ENCODE data around the gene MORN1.

The MORN1 gene

DNA sequence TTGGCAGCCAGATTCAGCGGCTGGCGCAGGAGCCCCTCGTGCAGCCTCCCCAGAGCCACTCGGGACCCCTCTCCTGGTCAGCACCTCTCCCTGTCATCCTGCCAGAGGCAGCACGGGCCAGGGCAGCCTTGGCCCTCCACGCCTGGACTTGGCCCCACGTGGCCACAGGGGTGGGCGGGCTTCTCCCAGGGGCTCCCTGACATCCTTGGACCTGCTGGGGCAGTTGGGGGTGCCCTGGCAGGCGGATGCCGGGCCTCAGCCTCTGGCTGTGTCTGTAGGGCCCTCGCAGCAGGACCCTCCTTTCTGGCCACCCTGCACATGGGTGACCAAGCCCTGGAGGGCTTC, 60.2 kb downstream of the MORN1 start:
- no peaks in the 10 kb centered on the region for H3K79me1 ChIP-seq (ENCODE audit: low read depth, low read length)
- H2AK5ac ChIP-seq (ENCODE audit: low read depth, low read length), result peak overlapping the region; percentile 72
- H3K9ac ChIP-seq (ENCODE audit: low read depth, low read length, poor library complexity), result no peak overlapping the region
- no peak overlapping the region for H4K91ac ChIP-seq (ENCODE audit: low read depth, low read length, poor library complexity)
- H3K4me1 ChIP-seq (ENCODE audit: control insufficient read depth in 2 of 2, insufficient read depth in 1 of 2, low read depth in 1 of 2, low read length in 2 of 2), result peaks cover 14 to 32% of the 10 kb centered on the region in 2 donors
- H3K27me3 ChIP-seq (ENCODE audit: control insufficient read depth in 3 of 3, insufficient read depth in 3 of 3, low read depth in 1 of 3, low read length in 3 of 3), result no peaks in the 10 kb centered on the region
- no peak overlapping the region for H3K4me3 ChIP-seq (ENCODE audit: low read length in 2 of 2)
- no peaks in the 10 kb centered on the region for H3K36me3 ChIP-seq (replicated peaks in 1 of 2; ENCODE audit: control insufficient read depth in 2 of 2, insufficient read depth in 2 of 2, low read length in 2 of 2)
- peak overlapping the region; percentile 38 for H3K18ac ChIP-seq (ENCODE audit: low read length)
- H2BK15ac ChIP-seq (ENCODE audit: low read length), result peak overlapping the region; percentile 92
- no peak overlapping the region for H3K27ac ChIP-seq (replicated peaks; ENCODE audit: low read length)
- no peak overlapping the region for H3K14ac ChIP-seq (ENCODE audit: low read length)
- H2BK120ac ChIP-seq (ENCODE audit: low read depth, low read length), result no peak overlapping the region
- DNase-seq (ENCODE audit: low spot score), result no peak
- peak overlapping the region; percentile 46 for H2BK12ac ChIP-seq (ENCODE audit: low read length)
- peak overlapping the region; percentile 8 for H3K23ac ChIP-seq (ENCODE audit: low read depth, low read length, poor library complexity)
- H3K9me3 ChIP-seq (replicated peaks in 1 of 2; ENCODE audit: control insufficient read depth in 2 of 2, insufficient read depth in 1 of 2, low read depth in 1 of 2, low read length in 2 of 2), result no peaks in the 10 kb centered on the region
- no CpG with 5 or more reads among the region's 11 CpGs for WGBS, 2 donors (ENCODE audit: extremely low coverage in 2 of 2, insufficient read length in 2 of 2, insufficient replicate concordance in 1 of 2)
- H3K4me2 ChIP-seq (ENCODE audit: insufficient read depth, low read length, poor library complexity, severe bottlenecking), result no peak overlapping the region
- no peak overlapping the region for H3K4ac ChIP-seq (ENCODE audit: low read length)
- no peak overlapping the region for H4K8ac ChIP-seq (ENCODE audit: low read depth, low read length)
- no peak overlapping the region for H2AFZ ChIP-seq (ENCODE audit: low read length)
- peak overlapping the region; percentile 87 for H2BK5ac ChIP-seq (ENCODE audit: low read length)

DNA sequence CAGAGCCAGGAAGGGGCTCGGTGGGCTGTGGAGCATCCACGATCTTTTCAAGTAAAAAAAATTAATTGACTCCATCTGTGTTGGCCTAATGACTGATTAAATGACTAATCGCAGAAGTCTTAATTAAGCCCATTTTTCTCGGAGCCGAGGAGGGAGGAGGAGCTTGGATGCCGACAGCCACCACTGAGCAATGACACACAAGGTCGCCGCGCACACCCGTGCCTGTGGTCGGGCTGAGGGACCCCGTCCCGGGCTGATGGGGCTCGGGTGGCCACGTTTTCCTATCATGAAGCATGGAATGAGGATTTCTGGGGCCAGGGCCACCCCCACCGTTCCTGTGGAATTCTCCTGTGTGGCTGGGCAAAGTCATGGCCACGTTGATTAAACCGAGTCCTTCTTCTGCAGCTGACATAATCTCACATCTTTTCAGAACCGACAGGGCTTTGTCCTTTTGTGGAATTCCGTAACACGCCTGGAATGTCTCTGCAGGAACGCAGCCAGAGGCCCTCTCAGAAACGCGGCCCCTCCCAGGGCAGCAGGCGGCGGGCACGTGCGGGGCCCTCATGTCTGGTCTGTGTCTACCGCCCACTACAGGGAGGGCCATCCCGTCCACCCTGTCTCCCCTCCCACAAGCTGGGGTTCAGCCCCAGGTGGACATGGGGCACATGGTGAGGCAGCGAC, 60.7 kb downstream of the MORN1 start:
- no peak overlapping the region for H3K4ac ChIP-seq (ENCODE audit: low read length)
- no peaks in the 10 kb centered on the region for H3K9me3 ChIP-seq (replicated peaks in 1 of 2; ENCODE audit: control insufficient read depth in 2 of 2, insufficient read depth in 1 of 2, low read depth in 1 of 2, low read length in 2 of 2)
- H2AFZ ChIP-seq (ENCODE audit: low read length), result no peak overlapping the region
- WGBS, 2 donors (ENCODE audit: extremely low coverage in 2 of 2, insufficient read length in 2 of 2, insufficient replicate concordance in 1 of 2), result no CpG with 5 or more reads among the region's 31 CpGs
- peak overlapping the region; percentile 82 for H3K18ac ChIP-seq (ENCODE audit: low read length)
- no peak overlapping the region for H3K27ac ChIP-seq (replicated peaks; ENCODE audit: low read length)
- no peak overlapping the region for H3K14ac ChIP-seq (ENCODE audit: low read length)
- no peak overlapping the region for H3K4me2 ChIP-seq (ENCODE audit: insufficient read depth, low read length, poor library complexity, severe bottlenecking)
- no peak overlapping the region for H2BK12ac ChIP-seq (ENCODE audit: low read length)
- peak overlapping the region; percentile 87 for H2BK5ac ChIP-seq (ENCODE audit: low read length)
- no peaks in the 10 kb centered on the region for H3K79me1 ChIP-seq (ENCODE audit: low read depth, low read length)
- no peak overlapping the region for H4K91ac ChIP-seq (ENCODE audit: low read depth, low read length, poor library complexity)
- peak overlapping the region; percentile 82 for H2BK120ac ChIP-seq (ENCODE audit: low read depth, low read length)
- peak overlapping the region; percentile 12 for H3K9ac ChIP-seq (ENCODE audit: low read depth, low read length, poor library complexity)
- peak overlapping the region; percentile 65 for H3K23ac ChIP-seq (ENCODE audit: low read depth, low read length, poor library complexity)
- DNase-seq (ENCODE audit: low spot score), result no peak
- no peaks in the 10 kb centered on the region for H3K27me3 ChIP-seq (ENCODE audit: control insufficient read depth in 3 of 3, insufficient read depth in 3 of 3, low read depth in 1 of 3, low read length in 3 of 3)
- H3K4me1 ChIP-seq (ENCODE audit: control insufficient read depth in 2 of 2, insufficient read depth in 1 of 2, low read depth in 1 of 2, low read length in 2 of 2), result peaks cover 14 to 33% of the 10 kb centered on the region in 2 donors
- H2BK15ac ChIP-seq (ENCODE audit: low read length), result peak overlapping the region; percentile 92
- H4K8ac ChIP-seq (ENCODE audit: low read depth, low read length), result no peak overlapping the region
- H3K4me3 ChIP-seq (ENCODE audit: low read length in 2 of 2), result no peak overlapping the region
- H2AK5ac ChIP-seq (ENCODE audit: low read depth, low read length), result peak overlapping the region; percentile 98
- H3K36me3 ChIP-seq (replicated peaks in 1 of 2; ENCODE audit: control insufficient read depth in 2 of 2, insufficient read depth in 2 of 2, low read length in 2 of 2), result no peaks in the 10 kb centered on the region

DNA sequence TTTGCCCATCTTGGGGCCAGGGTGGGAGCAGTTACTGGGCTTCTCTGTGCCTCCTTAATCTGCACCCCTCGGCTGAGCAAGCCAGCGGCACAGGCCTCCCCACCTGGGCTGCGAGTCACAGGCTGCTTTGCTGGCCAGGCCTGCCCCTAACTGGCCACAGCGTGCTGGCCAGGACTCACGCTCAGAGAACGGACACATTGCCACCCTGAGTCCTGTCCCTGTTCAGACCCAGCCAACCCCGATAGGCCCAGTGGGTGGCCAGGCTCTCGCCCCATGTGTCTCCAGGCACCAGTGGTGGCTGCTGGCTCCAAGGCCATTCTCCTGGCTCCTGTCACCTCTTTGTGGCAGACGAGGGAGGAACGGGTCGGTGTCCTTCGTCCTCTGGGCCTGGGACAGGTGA, 61.3 kb downstream of the MORN1 start:
- H3K9ac ChIP-seq (ENCODE audit: low read depth, low read length, poor library complexity), result no peak overlapping the region
- peak overlapping the region; percentile 82 for H3K18ac ChIP-seq (ENCODE audit: low read length)
- H4K8ac ChIP-seq (ENCODE audit: low read depth, low read length), result no peak overlapping the region
- WGBS, 2 donors (ENCODE audit: extremely low coverage in 2 of 2, insufficient read length in 2 of 2, insufficient replicate concordance in 1 of 2), result no CpG with 5 or more reads among the region's 12 CpGs
- H3K79me1 ChIP-seq (ENCODE audit: low read depth, low read length), result no peaks in the 10 kb centered on the region
- H3K27ac ChIP-seq (replicated peaks; ENCODE audit: low read length), result no peak overlapping the region
- H2AK5ac ChIP-seq (ENCODE audit: low read depth, low read length), result peak overlapping the region; percentile 98
- peaks cover 14 to 29% of the 10 kb centered on the region in 2 donors for H3K4me1 ChIP-seq (ENCODE audit: control insufficient read depth in 2 of 2, insufficient read depth in 1 of 2, low read depth in 1 of 2, low read length in 2 of 2)
- peak overlapping the region; percentile 82 for H2BK12ac ChIP-seq (ENCODE audit: low read length)
- H3K4ac ChIP-seq (ENCODE audit: low read length), result no peak overlapping the region
- H3K23ac ChIP-seq (ENCODE audit: low read depth, low read length, poor library complexity), result no peak overlapping the region
- no peaks in the 10 kb centered on the region for H3K36me3 ChIP-seq (replicated peaks in 1 of 2; ENCODE audit: control insufficient read depth in 2 of 2, insufficient read depth in 2 of 2, low read length in 2 of 2)
- no peak overlapping the region for H3K4me2 ChIP-seq (ENCODE audit: insufficient read depth, low read length, poor library complexity, severe bottlenecking)
- H3K27me3 ChIP-seq (ENCODE audit: control insufficient read depth in 3 of 3, insufficient read depth in 3 of 3, low read depth in 1 of 3, low read length in 3 of 3), result no peaks in the 10 kb centered on the region
- H2BK5ac ChIP-seq (ENCODE audit: low read length), result peak overlapping the region; percentile 33
- peak overlapping the region; percentile 3 for H3K14ac ChIP-seq (ENCODE audit: low read length)
- H3K9me3 ChIP-seq (replicated peaks in 1 of 2; ENCODE audit: control insufficient read depth in 2 of 2, insufficient read depth in 1 of 2, low read depth in 1 of 2, low read length in 2 of 2), result no peaks in the 10 kb centered on the region
- no peak overlapping the region for H2AFZ ChIP-seq (ENCODE audit: low read length)
- no peak overlapping the region for H4K91ac ChIP-seq (ENCODE audit: low read depth, low read length, poor library complexity)
- no peak overlapping the region for H3K4me3 ChIP-seq (ENCODE audit: low read length in 2 of 2)
- H2BK15ac ChIP-seq (ENCODE audit: low read length), result peak overlapping the region; percentile 92
- peak overlapping the region; percentile 82 for H2BK120ac ChIP-seq (ENCODE audit: low read depth, low read length)
- DNase-seq (ENCODE audit: low spot score), result no peak

DNA sequence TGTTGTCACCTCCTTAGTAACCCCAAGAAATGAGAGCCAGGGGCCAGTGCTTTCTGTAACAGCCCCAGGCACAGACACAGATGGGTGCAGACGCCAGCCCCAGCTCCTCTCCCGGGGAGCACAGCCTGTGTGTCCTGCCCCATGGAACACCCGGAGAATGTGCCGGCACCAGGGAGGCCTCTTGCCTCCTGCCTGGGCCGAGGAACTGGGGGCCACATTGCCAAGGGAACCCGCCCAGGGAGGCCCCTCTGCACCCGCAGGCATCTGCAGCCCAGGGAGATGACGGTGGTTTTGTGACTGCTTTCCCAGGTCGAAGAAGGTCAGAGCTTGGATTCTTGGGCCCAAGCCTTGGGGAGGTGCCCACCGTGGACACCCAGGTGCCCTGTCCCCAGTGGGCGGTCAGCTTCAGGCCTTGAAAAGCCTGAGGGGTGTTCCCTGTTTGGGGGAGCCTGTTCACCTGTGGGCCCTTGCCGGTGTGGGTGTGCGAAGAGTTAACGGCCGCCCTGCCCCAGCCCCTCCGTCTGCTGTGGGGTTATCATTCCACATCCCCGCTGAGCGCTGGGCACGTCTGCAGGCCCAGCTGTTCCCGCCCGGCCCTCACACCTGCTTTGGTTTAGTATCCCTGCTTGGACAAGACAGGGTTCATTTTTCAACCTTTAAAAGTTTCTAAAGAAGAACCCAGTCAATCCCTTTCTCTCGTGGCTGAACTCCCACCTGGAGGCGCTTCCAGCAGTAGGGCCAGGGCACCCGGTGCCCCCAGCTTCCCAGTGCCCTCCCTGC, 62.5 kb downstream of the MORN1 start:
- no peak for DNase-seq (ENCODE audit: low spot score)
- H3K36me3 ChIP-seq (replicated peaks in 1 of 2; ENCODE audit: control insufficient read depth in 2 of 2, insufficient read depth in 2 of 2, low read length in 2 of 2), result no peaks in the 10 kb centered on the region
- H2AFZ ChIP-seq (ENCODE audit: low read length), result no peak overlapping the region
- peaks cover 0 to 8% (median 3%) of the 10 kb centered on the region in 3 experiments for H3K27me3 ChIP-seq (ENCODE audit: control insufficient read depth in 3 of 3, insufficient read depth in 3 of 3, low read depth in 1 of 3, low read length in 3 of 3)
- H2BK15ac ChIP-seq (ENCODE audit: low read length), result peak overlapping the region; percentile 91
- H3K9ac ChIP-seq (ENCODE audit: low read depth, low read length, poor library complexity), result no peak overlapping the region
- no peaks in the 10 kb centered on the region for H3K79me1 ChIP-seq (ENCODE audit: low read depth, low read length)
- no peak overlapping the region for H3K4ac ChIP-seq (ENCODE audit: low read length)
- H3K18ac ChIP-seq (ENCODE audit: low read length), result peak overlapping the region; percentile 83
- no CpG with 5 or more reads among the region's 24 CpGs for WGBS, 2 donors (ENCODE audit: extremely low coverage in 2 of 2, insufficient read length in 2 of 2, insufficient replicate concordance in 1 of 2)
- H4K91ac ChIP-seq (ENCODE audit: low read depth, low read length, poor library complexity), result no peak overlapping the region
- peaks cover 14 to 23% of the 10 kb centered on the region in 2 donors for H3K4me1 ChIP-seq (ENCODE audit: control insufficient read depth in 2 of 2, insufficient read depth in 1 of 2, low read depth in 1 of 2, low read length in 2 of 2)
- H3K4me3 ChIP-seq (ENCODE audit: low read length in 2 of 2), result no peak overlapping the region
- peak overlapping the region; percentile 50 for H2BK5ac ChIP-seq (ENCODE audit: low read length)
- H2BK120ac ChIP-seq (ENCODE audit: low read depth, low read length), result no peak overlapping the region
- no peak overlapping the region for H3K4me2 ChIP-seq (ENCODE audit: insufficient read depth, low read length, poor library complexity, severe bottlenecking)
- peak overlapping the region; percentile 98 for H2AK5ac ChIP-seq (ENCODE audit: low read depth, low read length)
- H4K8ac ChIP-seq (ENCODE audit: low read depth, low read length), result peak overlapping the region; percentile 32
- peak overlapping the region; percentile 51 for H3K14ac ChIP-seq (ENCODE audit: low read length)
- peak overlapping the region; percentile 58 for H2BK12ac ChIP-seq (ENCODE audit: low read length)
- no peak overlapping the region for H3K27ac ChIP-seq (replicated peaks; ENCODE audit: low read length)
- no peaks in the 10 kb centered on the region for H3K9me3 ChIP-seq (replicated peaks in 1 of 2; ENCODE audit: control insufficient read depth in 2 of 2, insufficient read depth in 1 of 2, low read depth in 1 of 2, low read length in 2 of 2)
- peak overlapping the region; percentile 8 for H3K23ac ChIP-seq (ENCODE audit: low read depth, low read length, poor library complexity)
